Panc1 (cell line): ENCODE measurements around the gene GLB1L. TPM values are rescaled to one million over a fixed set of nuclear protein-coding genes. Genes with fewer than 3 reads are reported as not detected.

ENCODE experiments used
- ATAC-seq: fragments of 200-7000 bp; cut with Tn5 transposase; 2 replicates; pipeline ENCODE4 v1.9.1; 2020; ENCODE audit warnings: mild to moderate bottlenecking, moderate library complexity
- BruUV-seq: library from RNA; stranded (reverse); fragments of 400-500 nt; replicated peaks from 2 replicates; lab custom pipeline; 2021; lab: Mats Ljungman, UMichigan
- CTCF ChIA-PET: fragments of 300-600 bp; sonication (Branson Sonifier 250); formaldehyde crosslinking; loops from one replicate; lab custom pipeline; 2022; ENCODE audit warnings: antibody characterized with exemption; lab: Charles Lee
- POLR2A ChIA-PET: fragments of 300-600 bp; sonication (Branson Sonifier 250); formaldehyde crosslinking; loops from one replicate; lab custom pipeline; 2022; ENCODE audit warnings: antibody characterized with exemption; lab: Charles Lee
- DNase-seq: peaks from one replicate; pipeline ENCODE4 v3.0.0-alpha.2; 2010; ENCODE audit warnings: low read depth, low spot score
- H3K27ac ChIP-seq: 2 replicates; pipeline ENCODE4 v1.5.1; 2011; ENCODE audit warnings: mild to moderate bottlenecking, low read length, inconsistent platforms
- H3K27me3 ChIP-seq: fragments of 200-500 bp; sonication (Bioruptor generic); 2 replicates; pipeline ENCODE4 v1.6.0; 2014; ENCODE audit warnings: low read length, inconsistent platforms; ENCODE audit not compliant: control insufficient read depth, insufficient read depth
- H3K36me3 ChIP-seq: fragments of 200-500 bp; sonication (Bioruptor generic); 2 replicates; pipeline ENCODE4 v1.5.1; 2014; ENCODE audit warnings: inconsistent platforms, mild to moderate bottlenecking, low read length, moderate library complexity; ENCODE audit not compliant: control insufficient read depth, insufficient read depth
- H3K4me1 ChIP-seq: 2 replicates; pipeline ENCODE4 v1.5.1; 2011; ENCODE audit warnings: inconsistent platforms, mild to moderate bottlenecking, low read length, moderate library complexity; ENCODE audit not compliant: control insufficient read depth, insufficient read depth
- H3K4me3 ChIP-seq, 2 experiments: 2 replicates each; pipeline ENCODE4 v1.5.1; 2011 to 2012; ENCODE audit warnings: low read depth in 2 of 2, low read length in 2 of 2, mild to moderate bottlenecking in 2 of 2, inconsistent platforms in 1 of 2, moderate library complexity in 1 of 2
- H3K9me3 ChIP-seq: fragments of 200-500 bp; sonication (Bioruptor generic); 2 replicates; pipeline ENCODE4 v1.5.1; 2014; ENCODE audit warnings: low read depth, mild to moderate bottlenecking, inconsistent platforms, low read length, moderate library complexity; ENCODE audit not compliant: control insufficient read depth, insufficient read depth
- POLR2AphosphoS5 ChIP-seq: IDR thresholded peaks from 2 replicates; pipeline ENCODE4 v1.6.1; 2012; ENCODE audit warnings: mild to moderate bottlenecking, low read depth, low read length, moderate library complexity
- SIN3A ChIP-seq: IDR thresholded peaks from 2 replicates; pipeline ENCODE4 v1.6.1; 2012; ENCODE audit warnings: low read depth, mild to moderate bottlenecking, low read length, moderate library complexity, borderline replicate concordance; ENCODE audit not compliant: insufficient read depth
- TCF7L2 ChIP-seq: IDR thresholded peaks from 2 replicates; pipeline ENCODE4 v1.6.1; 2011; ENCODE audit warnings: mild to moderate bottlenecking, low read depth, low read length, inconsistent platforms
- in situ Hi-C: cut with HindIII; loops from 2 replicates; pipeline ENCODE4 v1.10.0; 2016; ENCODE audit warnings: low sequenced_read_pairs, low pct_unique_long_range_greater_than_20kb
- intact Hi-C: fragments of 100-400 bp; cut with micrococcal nuclease; formaldehyde crosslinking; loops from one replicate; pipeline ENCODE4 v1.10.0; 2022; ENCODE audit not compliant: unreplicated experiment
- total RNA-seq: library from RNA; stranded (reverse); gene quantifications from one replicate; pipeline ENCODE4 v1.2.1, GENCODE V29; 2021; ENCODE audit not compliant: unreplicated experiment
- TF ChIP-seq, protein P1 (sequence below), 2 experiments: IDR thresholded peaks; 2 replicates each; pipeline ENCODE4 v1.6.1; 2011 to 2012; ENCODE audit warnings: low read depth in 2 of 2, control low read depth in 1 of 2, low read length in 1 of 2, mild to moderate bottlenecking in 1 of 2, moderate library complexity in 1 of 2; ENCODE audit not compliant: insufficient read depth in 1 of 2
- TF ChIP-seq, protein P2 (sequence below): fragments of 450-650 bp; IDR thresholded peaks from 2 replicates; pipeline ENCODE4 v1.5.1; 2017; ENCODE audit warnings: mild to moderate bottlenecking

GLB1L gene
- total RNA-seq, 1 experiment from 2014 or later, result 8.1 TPM

DNA sequence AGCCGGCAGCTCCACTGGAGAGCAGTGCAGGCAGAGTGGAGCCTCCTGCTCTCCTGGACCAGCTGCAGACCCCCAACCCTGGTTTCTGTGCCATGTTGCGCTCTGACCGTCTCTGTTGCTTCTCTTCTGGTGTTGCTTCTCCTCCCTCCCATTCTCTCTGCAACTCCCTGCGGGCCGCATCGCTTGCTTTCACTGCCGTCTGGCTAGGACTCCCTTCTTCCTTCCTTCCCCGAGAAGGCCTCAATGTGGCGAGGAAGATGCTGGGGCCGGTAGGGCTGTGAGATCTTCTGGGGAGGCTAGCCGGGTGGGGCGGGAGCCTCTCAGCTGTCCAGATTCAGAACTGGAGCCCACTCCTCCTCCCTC lies 40.1 kb upstream of the GLB1L start:
- ATAC-seq (no peak), DNase-seq (no peak)
- Histone ChIP-seq H3K9me3 (no peaks in the 10 kb centered on the region), H3K4me1 (peaks cover 4% of the 10 kb centered on the region; the same call in 1 of the 2 replicates), H3K27ac (no peak overlapping the region), H3K4me3 (no peak overlapping the region), H3K27me3 (no peaks in the 10 kb centered on the region), H3K36me3 (no peaks in the 10 kb centered on the region; the same call in 1 of the 2 replicates)
- in situ Hi-C loops, result no loop called here
- POLR2A ChIA-PET, result no interaction called here
- intact Hi-C loops, result no loop called here
- CTCF ChIA-PET, result no interaction called here
- no TSS peak for BruUV-seq
- TF ChIP-seq TCF7L2, result no peak
- TF ChIP-seq SIN3A, result no peak
- TF ChIP-seq, protein P1, sequence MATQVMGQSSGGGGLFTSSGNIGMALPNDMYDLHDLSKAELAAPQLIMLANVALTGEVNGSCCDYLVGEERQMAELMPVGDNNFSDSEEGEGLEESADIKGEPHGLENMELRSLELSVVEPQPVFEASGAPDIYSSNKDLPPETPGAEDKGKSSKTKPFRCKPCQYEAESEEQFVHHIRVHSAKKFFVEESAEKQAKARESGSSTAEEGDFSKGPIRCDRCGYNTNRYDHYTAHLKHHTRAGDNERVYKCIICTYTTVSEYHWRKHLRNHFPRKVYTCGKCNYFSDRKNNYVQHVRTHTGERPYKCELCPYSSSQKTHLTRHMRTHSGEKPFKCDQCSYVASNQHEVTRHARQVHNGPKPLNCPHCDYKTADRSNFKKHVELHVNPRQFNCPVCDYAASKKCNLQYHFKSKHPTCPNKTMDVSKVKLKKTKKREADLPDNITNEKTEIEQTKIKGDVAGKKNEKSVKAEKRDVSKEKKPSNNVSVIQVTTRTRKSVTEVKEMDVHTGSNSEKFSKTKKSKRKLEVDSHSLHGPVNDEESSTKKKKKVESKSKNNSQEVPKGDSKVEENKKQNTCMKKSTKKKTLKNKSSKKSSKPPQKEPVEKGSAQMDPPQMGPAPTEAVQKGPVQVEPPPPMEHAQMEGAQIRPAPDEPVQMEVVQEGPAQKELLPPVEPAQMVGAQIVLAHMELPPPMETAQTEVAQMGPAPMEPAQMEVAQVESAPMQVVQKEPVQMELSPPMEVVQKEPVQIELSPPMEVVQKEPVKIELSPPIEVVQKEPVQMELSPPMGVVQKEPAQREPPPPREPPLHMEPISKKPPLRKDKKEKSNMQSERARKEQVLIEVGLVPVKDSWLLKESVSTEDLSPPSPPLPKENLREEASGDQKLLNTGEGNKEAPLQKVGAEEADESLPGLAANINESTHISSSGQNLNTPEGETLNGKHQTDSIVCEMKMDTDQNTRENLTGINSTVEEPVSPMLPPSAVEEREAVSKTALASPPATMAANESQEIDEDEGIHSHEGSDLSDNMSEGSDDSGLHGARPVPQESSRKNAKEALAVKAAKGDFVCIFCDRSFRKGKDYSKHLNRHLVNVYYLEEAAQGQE (IDR thresholded peaks at IDR 0.05; ENCODE audit: insufficient read depth in 1 of 2, low read depth in 2 of 2, low read length in 1 of 2), result no peak
- no peak for TF ChIP-seq POLR2AphosphoS5
- TF ChIP-seq, protein P2, sequence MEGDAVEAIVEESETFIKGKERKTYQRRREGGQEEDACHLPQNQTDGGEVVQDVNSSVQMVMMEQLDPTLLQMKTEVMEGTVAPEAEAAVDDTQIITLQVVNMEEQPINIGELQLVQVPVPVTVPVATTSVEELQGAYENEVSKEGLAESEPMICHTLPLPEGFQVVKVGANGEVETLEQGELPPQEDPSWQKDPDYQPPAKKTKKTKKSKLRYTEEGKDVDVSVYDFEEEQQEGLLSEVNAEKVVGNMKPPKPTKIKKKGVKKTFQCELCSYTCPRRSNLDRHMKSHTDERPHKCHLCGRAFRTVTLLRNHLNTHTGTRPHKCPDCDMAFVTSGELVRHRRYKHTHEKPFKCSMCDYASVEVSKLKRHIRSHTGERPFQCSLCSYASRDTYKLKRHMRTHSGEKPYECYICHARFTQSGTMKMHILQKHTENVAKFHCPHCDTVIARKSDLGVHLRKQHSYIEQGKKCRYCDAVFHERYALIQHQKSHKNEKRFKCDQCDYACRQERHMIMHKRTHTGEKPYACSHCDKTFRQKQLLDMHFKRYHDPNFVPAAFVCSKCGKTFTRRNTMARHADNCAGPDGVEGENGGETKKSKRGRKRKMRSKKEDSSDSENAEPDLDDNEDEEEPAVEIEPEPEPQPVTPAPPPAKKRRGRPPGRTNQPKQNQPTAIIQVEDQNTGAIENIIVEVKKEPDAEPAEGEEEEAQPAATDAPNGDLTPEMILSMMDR, result no peak

DNA sequence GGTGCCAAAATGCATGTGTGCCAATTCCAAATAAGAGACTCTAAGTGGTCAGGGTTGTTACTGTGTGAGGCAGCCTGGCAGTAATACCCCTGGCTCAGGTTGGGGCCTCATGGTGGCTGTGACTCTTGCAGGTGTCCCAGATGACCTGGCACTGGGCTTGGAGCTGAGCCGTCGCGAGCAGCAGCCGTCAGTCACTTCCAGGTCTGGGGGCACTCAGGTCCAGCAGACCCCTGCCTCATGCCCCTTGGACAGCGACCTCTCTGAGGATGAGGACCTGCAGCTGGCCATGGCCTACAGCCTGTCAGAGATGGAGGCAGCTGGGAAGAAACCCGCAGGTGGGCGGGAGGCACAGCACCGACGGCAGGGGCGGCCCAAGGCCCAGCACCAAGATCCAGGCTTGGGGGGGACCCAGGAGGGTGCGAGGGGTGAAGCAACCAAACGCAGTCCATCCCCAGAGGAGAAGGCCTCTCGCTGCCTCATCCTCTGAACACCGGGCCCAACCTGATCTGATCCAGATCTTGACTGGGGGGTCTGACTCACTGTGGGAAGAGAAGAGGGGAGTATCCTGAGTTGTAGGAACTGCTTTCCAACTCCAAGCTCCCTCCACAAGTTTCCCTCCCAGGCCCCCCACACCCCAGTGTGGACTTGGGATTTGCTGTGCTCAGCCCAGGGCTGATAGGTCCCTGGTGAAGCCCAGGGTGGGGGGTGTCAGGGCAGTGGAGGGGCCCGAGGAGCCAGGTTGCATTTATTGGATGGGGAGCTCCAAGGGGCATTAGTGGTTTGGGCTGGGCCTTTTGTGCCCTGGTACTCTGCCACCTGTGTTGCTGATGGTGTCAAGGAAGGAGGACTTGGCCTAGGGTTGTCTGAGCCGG lies 39.5 kb upstream of the GLB1L start:
- no peaks in the 10 kb centered on the region for H3K9me3 ChIP-seq
- H3K4me1 ChIP-seq, result peaks cover 8% of the 10 kb centered on the region
- H3K27ac ChIP-seq, result no peak overlapping the region
- H3K27me3 ChIP-seq, result no peaks in the 10 kb centered on the region
- no TSS peak for BruUV-seq
- H3K36me3 ChIP-seq, result no peaks in the 10 kb centered on the region; the same call in 1 of the 2 replicates
- in situ Hi-C loops, result no loop called here
- TF ChIP-seq POLR2AphosphoS5, result no peak
- TF ChIP-seq, protein P2, result no peak
- TF ChIP-seq TCF7L2, result no peak
- TF ChIP-seq, protein P1 (IDR thresholded peaks at IDR 0.05; ENCODE audit: insufficient read depth in 1 of 2, low read depth in 2 of 2, low read length in 1 of 2), result no peak
- TF ChIP-seq SIN3A, result no peak
- ChIA-PET CTCF (no interaction called here), POLR2A (no interaction called here)
- ATAC-seq (no peak), DNase-seq (no peak)
- intact Hi-C loops, result no loop called here
- no peak overlapping the region for H3K4me3 ChIP-seq
